Activated CD4-positive, CD25-positive, alpha-beta regulatory T cell treated with anti-CD3 and anti-CD28 coated beads, Interleukin-2, amount 50 U/mL, for 72 hours (primary cell): ENCODE data around the gene TREM1.

Experiments used
- DNase-seq: peaks from one replicate; pipeline ENCODE4 v3.0.0; 2021

The TREM1 gene

DNA sequence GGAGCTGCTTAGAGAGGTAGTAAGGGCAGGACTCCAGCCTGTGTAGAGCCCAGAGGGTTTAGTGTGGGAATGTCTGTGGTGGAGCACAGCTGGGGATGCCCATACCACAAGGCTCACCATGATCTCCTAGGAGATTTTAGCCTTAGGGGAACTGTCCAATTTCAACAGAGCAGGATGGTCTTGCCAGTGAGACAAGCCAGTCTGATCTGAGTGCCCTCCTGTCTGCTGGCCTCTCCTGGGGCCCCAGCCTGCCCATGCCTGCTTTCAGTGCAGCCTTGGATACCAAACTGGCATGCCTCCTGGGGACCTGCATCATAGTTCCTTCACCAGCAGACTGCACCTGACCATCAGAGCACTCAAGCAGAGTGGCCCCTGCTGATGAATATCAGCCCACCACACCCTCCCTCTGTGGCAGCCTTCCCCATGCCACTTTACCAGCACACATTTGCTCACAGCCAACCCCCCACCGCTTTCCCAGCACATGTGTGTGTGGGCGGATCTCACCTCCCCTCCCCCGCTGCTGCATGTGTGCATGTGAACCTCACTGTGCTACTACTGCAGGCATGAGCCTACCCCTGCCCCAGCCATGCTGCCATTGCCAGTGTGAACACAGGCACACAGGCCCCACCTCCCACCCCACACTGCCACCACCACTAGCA is 7.9 kb upstream of the TREM1 start:
- DNase-seq = no peak

GRCh38 chr6:41291717-41292116 is 5.2 kb upstream of the TREM1 start:
- no peak for DNase-seq

DNA sequence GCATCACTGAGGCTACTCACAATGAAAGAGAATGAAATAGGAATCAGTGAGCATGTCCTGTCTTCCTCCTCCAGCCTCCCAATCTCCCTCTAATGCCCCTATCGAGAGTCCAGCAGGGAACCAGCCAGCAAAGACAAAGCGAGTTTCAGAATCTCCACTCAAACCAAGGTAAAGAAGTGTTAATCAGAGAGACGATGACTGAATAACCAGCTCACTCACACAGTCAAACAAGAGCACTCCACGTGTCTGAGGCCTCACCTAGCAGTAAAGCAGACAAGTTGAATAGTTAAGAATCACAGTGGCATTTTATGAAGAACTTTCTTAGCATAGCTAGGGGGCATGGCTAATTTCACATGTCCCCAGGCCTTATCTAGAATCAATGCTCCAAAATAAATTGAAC is 3.3 kb upstream of the TREM1 start:
- DNase-seq = no peak

GRCh38 chr6:41288754-41289129 is 2.3 kb upstream of the TREM1 start:
- no peak for DNase-seq

DNA sequence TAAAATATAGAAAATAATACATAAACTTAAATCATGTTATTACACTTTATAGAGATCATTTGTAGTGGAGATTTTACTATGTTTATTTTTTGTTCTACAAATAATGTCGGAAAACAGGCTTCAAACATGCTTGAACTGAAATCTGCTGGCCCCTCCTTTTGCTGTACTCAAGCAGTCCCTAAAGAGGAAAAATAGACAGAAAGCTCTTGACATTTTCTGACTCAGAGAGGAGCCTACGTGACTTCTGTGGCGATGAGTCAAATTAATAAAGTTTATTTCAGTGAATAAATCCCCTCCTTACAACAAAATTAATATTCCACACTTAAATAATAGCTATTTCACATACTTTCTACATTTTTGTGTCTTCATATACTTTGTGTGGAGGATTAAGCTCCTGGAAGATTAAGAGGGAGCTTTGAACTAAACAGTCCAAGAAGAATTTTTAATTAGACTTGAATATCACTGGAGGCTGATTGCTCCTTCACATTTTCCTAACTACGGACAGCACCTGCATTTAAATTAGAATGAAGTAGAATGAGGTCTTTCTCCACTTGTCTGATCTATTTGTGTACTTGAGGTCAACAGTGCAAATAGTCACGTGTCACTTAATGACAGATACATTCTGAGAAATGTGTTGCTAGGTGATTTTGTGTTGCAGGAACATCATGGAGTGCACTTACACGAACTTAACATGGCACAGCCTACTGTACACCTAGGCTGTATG is 1.7 kb upstream of the TREM1 start:
- no peak for DNase-seq

GRCh38 chr6:41284726-41285125 is 1.8 kb downstream of the TREM1 start:
- no peak for DNase-seq

- no peak for DNase-seq
These were observed 2.9 kb downstream of the TREM1 start for GRCh38 chr6:41283600-41283999.

GRCh38 chr6:41280381-41281057 is 6.0 kb downstream of the TREM1 start:
- no peak for DNase-seq

GRCh38 chr6:41278699-41279405 is 7.6 kb downstream of the TREM1 start:
- DNase-seq = peak; percentile 36

- DNase-seq = no peak
These were observed 8.9 kb downstream of the TREM1 start for GRCh38 chr6:41277605-41278004.

GRCh38 chr6:41275489-41275888 is 11.0 kb downstream of the TREM1 start:
- DNase-seq = no peak

GRCh38 chr6:41274256-41274655 is 12.2 kb downstream of the TREM1 start:
- no peak for DNase-seq

DNA sequence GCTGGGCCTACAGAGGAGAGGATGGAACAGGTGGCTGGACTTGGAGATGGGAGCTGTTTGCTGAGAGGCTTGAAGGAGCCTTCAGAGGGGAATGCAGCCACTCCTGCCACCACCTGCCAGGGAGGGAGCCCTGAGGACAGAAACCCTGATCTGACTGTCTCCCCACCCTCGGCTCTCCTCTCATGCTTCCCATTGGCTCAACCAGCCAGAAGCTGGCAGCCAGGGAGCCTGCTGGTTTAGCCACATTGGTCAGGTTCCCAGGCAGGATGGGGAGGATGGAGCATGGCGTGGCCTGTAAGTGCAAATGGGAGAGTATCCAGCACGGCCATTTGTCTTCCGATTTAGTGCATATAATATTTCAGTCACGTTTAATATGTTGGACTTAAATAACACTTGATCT is 12.8 kb downstream of the TREM1 start:
- DNase-seq = no peak

DNA sequence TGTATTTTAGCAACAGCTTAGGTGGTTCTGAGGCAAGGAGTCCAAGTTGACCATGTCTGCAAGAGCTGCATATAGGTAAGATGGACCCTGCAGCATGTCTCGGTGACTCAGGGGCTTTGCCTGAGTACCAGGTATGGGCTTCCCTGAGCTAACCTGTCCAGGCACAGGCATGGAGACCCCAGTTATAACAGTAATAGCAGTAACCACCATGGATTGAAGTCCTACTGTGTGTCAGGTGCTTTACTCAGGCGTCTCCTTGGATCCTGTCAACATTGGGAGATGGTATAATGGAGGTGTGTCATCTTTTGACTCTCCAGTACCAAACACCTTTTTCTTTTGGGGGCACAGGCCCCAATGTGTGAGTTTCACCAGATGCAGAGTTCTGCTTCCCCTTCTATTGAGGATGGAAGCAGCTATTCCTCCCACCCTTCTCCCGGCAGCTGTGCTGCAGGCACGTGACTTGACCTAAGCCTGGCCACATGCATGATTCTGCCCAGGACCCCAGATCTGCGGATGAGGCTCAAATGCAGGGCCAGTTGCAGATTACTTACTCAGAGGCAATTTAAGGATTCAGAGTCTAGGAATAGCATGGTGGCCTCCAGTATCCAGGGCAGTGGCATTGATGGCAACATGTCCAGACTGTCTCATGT is 13.8 kb downstream of the TREM1 start:
- DNase-seq = no peak

- DNase-seq = no peak
These were observed 14.5 kb downstream of the TREM1 start for GRCh38 chr6:41271901-41272395.

- no peak for DNase-seq
These were observed 16.8 kb downstream of the TREM1 start for GRCh38 chr6:41269716-41270115.

GRCh38 chr6:41269166-41269565 is 17.3 kb downstream of the TREM1 start:
- DNase-seq = no peak

GRCh38 chr6:41268478-41268877 is 18.0 kb downstream of the TREM1 start:
- no peak for DNase-seq

DNA sequence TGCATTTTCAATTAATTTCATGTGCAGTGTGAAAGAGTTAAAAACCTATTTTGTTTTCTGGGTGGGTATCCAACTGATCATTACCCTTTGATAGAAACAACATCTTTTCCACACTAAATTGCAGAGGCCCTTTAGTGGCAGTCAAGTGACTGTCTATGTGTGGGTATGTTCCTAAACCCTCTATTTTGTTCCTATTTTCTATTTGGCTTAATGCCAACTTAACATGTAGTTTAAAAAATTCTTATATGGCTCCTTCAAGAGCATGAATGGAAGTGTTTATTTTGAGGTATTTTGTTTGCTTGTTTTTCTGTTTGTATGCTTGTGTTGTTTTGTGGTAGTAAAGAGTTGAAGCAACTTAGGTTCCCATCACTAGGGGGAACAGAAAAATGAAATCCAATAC is 19.9 kb downstream of the TREM1 start:
- DNase-seq = no peak

DNA sequence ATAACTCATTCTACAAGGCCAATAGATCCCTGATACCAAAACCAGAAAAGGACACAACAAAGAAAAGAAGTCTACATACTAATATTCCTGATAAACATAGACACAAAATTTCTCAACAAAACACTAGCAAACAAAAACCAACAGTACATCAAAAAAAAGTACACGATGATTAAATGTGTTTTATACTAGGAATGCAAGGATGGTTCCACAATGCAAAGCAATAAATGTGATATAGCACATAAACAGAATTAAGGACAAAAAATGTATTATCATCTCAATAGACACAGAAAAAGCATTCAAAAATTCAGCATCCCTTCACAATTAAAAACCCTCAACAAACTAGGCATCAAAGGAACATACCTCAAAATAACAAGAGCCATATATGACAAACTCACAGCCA is 23.2 kb downstream of the TREM1 start:
- DNase-seq = no peak

DNA sequence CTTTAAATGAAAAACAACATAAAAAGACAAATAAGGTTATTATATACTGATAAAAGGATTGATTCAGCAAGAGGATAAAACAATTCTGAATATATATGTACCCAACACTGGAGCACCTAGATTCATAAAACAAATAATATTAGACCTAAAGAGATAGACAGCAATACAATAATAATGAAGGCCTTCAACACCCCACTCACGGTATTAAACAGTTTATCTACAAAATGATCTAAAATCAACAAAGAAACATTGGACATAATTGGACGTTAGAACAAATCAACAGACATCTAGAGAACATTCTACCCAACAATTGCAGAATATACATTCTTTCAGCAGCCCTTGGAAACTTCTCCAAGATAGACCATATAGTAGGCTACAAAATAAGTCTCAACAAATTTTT is 24.1 kb downstream of the TREM1 start:
- no peak for DNase-seq

GRCh38 chr6:41258196-41258493 is 28.3 kb downstream of the TREM1 start:
- DNase-seq = no peak
